RWPE1 (cell line): Measurements from ENCODE around the gene ERFE.

Experiments
- CTCF ChIA-PET: fragments of 350-600 bp; sonication (Branson Sonifier 250); formaldehyde crosslinking; extraction: SDS; loops from one replicate; lab custom pipeline; 2021; lab: Yijun Ruan, JAX
- POLR2A ChIA-PET: fragments of 400-600 bp; formaldehyde crosslinking; extraction: SDS; loops from one replicate; lab custom pipeline; 2020; ENCODE audit warnings: antibody characterized with exemption; ENCODE audit not compliant: low non-redundant PET; lab: Yijun Ruan, JAX
- DNase-seq: peaks from one replicate; pipeline ENCODE4 v3.0.0; 2012; ENCODE audit warnings: low spot score
- H3K27ac ChIP-seq: fragments of 450-650 bp; 2 replicates; pipeline ENCODE4 v1.5.1; 2017
- CTCF ChIP-seq: fragments of 450-650 bp; conservative IDR thresholded peaks from 2 replicates; pipeline ENCODE4 v1.5.1; 2017; ENCODE audit warnings: low read depth, mild to moderate bottlenecking

The ERFE gene

GRCh38 chr2:238203094-238203972, 44.6 kb downstream of the ERFE start, which contains the start of gene ILKAP:
ILKAP (minus strand) TSS chr2:238203695; CDS start chr2:238203553, 142 bp downstream.
- H3K27ac ChIP-seq, result peak within 1 kb of the TSS; percentile 83
- DNase-seq, result peak; percentile 99
- ChIA-PET CTCF (interaction anchor here (0.6 kb wide), 1 partner anchor 12 kb away, joined by 3 read pairs; no protein-coding TSS in a partner anchor), POLR2A (no interaction called here)
- no peak for TF ChIP-seq CTCF

GRCh38 chr2:238203973-238204683, 45.4 kb downstream of the ERFE start:
- TF ChIP-seq CTCF, result no peak
- ChIA-PET CTCF (no interaction called here), POLR2A (no interaction called here)
- no peak for DNase-seq
- peak overlapping the region; percentile 83 for H3K27ac ChIP-seq

GRCh38 chr2:238207006-238207405, 48.2 kb downstream of the ERFE start:
- CTCF ChIA-PET, result no interaction called here
- H3K27ac ChIP-seq, result no peak overlapping the region
- DNase-seq, result no peak
- TF ChIP-seq CTCF, result no peak
- POLR2A ChIA-PET, result no interaction called here

- DNase-seq, result no peak
- CTCF ChIA-PET, result no interaction called here
- TF ChIP-seq CTCF, result no peak
- POLR2A ChIA-PET, result no interaction called here
- H3K27ac ChIP-seq, result peak overlapping the region; percentile 7; the same call in 1 of the 2 replicates
Measured at GRCh38 chr2:238216651-238217184, 57.9 kb downstream of the ERFE start.
